ENCODE results near the gene NARS2. TPM values are rescaled to one million over a fixed set of nuclear protein-coding genes. Genes with fewer than 3 reads are reported as not detected.

The NARS2 gene
- total RNA-seq, 1 donor from 2014 or later: 27.5 TPM

DNA sequence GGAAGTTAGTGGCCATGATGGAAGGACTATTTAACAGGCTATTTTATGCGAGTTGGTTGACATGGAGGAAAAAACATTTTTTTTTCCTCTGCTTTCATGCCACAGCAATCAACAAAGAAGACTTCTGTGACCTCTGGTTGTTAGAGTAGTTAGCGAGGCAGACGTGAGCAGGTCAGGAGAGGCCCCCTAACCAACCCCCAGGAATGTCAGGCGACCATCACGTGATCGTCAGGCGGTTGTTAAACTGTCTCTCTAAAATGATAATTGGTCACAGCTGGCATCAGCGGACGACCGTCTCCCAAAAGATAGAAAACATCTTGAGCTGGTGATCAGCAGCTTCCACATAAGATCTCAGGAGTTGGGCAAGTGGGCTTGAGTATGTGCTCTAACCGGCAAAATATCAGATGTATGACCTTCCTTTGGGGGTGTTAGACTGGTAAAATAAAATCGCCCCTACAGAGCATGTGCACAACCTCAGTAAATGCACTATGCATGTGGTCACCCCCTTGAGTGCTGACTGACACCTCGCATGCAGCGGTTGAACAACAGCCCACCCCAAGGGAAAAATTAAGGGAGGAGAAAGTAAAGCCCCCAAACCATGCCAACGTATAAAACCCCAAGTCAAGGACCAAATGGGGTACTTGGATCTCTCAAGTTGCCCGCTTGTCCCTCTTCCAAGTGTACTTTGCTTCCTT is 20.9 kb upstream of the NARS2 start:
- Mint-ChIP-seq H3K4me1 (ENCODE audit: unreplicated experiment) (peaks cover 25% of the 10 kb centered on the region), H3K4me3 (no peak overlapping the region), H3K9me3 (peaks cover 11% of the 10 kb centered on the region), H3K27ac (no peak overlapping the region), H3K36me3 (no peaks in the 10 kb centered on the region), H3K27me3 (no peaks in the 10 kb centered on the region)
- TF ChIP-seq, protein P1, sequence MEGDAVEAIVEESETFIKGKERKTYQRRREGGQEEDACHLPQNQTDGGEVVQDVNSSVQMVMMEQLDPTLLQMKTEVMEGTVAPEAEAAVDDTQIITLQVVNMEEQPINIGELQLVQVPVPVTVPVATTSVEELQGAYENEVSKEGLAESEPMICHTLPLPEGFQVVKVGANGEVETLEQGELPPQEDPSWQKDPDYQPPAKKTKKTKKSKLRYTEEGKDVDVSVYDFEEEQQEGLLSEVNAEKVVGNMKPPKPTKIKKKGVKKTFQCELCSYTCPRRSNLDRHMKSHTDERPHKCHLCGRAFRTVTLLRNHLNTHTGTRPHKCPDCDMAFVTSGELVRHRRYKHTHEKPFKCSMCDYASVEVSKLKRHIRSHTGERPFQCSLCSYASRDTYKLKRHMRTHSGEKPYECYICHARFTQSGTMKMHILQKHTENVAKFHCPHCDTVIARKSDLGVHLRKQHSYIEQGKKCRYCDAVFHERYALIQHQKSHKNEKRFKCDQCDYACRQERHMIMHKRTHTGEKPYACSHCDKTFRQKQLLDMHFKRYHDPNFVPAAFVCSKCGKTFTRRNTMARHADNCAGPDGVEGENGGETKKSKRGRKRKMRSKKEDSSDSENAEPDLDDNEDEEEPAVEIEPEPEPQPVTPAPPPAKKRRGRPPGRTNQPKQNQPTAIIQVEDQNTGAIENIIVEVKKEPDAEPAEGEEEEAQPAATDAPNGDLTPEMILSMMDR (conservative IDR thresholded peaks at IDR 0.05): no peak
- no peak for DNase-seq (ENCODE audit: extremely low spot score, unreplicated experiment)

DNA sequence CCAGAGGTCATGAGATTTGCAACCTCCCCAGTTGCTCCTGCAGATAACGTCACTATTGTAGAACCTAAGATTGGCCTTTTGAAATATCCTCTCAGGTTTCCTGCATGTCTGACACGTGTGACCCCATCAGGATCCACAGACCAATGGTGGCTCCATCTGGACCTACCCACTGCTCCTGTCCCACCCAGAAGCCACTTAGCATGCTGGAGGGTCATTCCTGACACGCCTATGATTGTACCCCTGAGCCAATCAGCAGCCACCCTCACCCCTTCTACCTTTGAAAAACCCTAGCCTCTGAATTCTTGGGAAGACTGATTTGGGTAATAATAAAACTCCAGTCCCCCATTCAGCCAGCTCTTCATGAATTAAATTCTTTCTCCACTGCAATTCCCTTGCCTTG is 20.1 kb upstream of the NARS2 start:
- Mint-ChIP-seq H3K4me3 (no peak overlapping the region), H3K9me3 (peaks cover 11% of the 10 kb centered on the region), H3K27ac (no peak overlapping the region), H3K36me3 (no peaks in the 10 kb centered on the region), H3K27me3 (no peaks in the 10 kb centered on the region), H3K4me1 (ENCODE audit: unreplicated experiment) (peaks cover 25% of the 10 kb centered on the region)
- no peak for DNase-seq (ENCODE audit: extremely low spot score, unreplicated experiment)
- TF ChIP-seq, protein P1 (conservative IDR thresholded peaks at IDR 0.05): no peak

DNA sequence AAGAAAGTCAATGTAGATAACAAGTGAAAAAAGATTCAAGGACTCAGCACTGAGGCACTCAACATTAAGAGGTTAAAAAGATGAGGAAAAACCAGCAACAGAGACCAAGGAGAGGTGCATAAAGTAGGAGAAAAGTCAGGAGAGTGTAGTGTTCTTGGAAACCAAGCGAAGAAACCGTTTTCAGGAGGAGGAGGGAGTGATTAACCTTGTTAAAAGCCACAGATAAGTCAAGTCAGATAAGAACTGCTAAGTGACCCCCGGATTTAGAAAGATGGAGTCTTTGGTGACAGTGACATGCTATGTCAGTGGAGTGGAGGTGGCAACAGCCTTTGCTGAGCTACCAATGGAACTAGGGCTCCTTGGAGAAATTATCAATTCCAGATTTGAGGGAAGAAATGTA is 13.9 kb upstream of the NARS2 start:
- H3K4me1 Mint-ChIP-seq (ENCODE audit: unreplicated experiment): peaks cover under 1% of the 10 kb centered on the region
- TF ChIP-seq, protein P1 (conservative IDR thresholded peaks at IDR 0.05): no peak
- H3K27ac Mint-ChIP-seq: no peak overlapping the region
- peaks cover 9% of the 10 kb centered on the region for H3K9me3 Mint-ChIP-seq
- no peak for DNase-seq (ENCODE audit: extremely low spot score, unreplicated experiment)
- no peaks in the 10 kb centered on the region for H3K36me3 Mint-ChIP-seq
- H3K4me3 Mint-ChIP-seq: no peak overlapping the region
- H3K27me3 Mint-ChIP-seq: no peaks in the 10 kb centered on the region

DNA sequence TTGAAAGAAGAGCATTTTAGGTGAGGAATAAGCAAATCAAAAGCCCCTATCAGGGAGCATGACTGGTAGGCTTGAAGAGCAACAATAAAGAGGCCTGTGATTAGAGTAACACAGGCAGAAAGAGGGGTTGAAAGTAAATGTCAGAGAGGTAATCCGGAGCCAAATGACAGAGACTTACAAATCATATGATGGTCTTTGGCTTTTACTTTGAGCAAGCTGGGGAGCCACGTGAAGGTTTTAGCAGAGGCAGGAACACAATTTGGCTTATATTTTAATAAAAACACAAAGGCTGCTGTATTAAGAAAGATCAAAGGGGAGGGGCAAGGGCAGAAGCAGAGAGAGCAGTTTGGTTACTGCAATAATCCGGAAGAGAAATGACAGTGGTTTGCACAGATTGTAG is 12.8 kb upstream of the NARS2 start:
- Mint-ChIP-seq H3K4me3 (no peak overlapping the region), H3K27me3 (no peaks in the 10 kb centered on the region), H3K27ac (no peak overlapping the region), H3K4me1 (ENCODE audit: unreplicated experiment) (no peaks in the 10 kb centered on the region), H3K36me3 (no peaks in the 10 kb centered on the region), H3K9me3 (peaks cover 8% of the 10 kb centered on the region)
- no peak for DNase-seq (ENCODE audit: extremely low spot score, unreplicated experiment)
- TF ChIP-seq, protein P1 (conservative IDR thresholded peaks at IDR 0.05): no peak

DNA sequence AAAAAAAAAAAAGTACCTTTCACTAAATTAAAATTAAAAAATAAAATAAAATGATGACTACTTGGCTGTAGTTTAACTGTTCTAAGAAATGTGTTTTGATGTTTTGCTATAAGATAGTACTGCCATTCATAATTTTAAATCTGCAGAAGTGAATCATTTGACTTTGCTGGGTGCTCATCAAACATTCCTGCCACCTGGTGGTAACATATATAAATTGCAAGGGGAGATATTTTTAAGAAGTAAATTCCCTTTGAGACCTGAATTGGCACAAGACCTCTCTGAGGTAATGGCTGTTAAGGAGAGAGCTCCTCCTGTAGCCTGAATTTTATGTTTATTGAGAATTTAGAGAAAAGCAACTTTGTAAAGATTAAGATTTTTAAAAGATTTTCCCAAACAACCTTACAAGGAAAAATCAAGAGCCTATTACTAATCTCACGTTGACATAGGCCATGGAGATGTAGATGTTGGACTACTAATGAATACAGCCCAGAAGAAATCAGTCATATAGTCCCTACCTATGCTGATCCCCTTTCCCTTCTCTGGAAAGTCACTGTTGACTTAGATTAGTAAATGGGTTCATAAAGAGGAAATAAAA is 11.9 kb upstream of the NARS2 start:
- no peak overlapping the region for H3K4me3 Mint-ChIP-seq
- TF ChIP-seq, protein P1 (conservative IDR thresholded peaks at IDR 0.05): peak; percentile 79

More for the DNA sequence above, 11.9 kb upstream of the NARS2 start:
- no peak for DNase-seq (ENCODE audit: extremely low spot score, unreplicated experiment)
- Mint-ChIP-seq H3K27ac (no peak overlapping the region), H3K4me1 (ENCODE audit: unreplicated experiment) (no peaks in the 10 kb centered on the region), H3K9me3 (peaks cover 8% of the 10 kb centered on the region), H3K36me3 (no peaks in the 10 kb centered on the region), H3K27me3 (no peaks in the 10 kb centered on the region)

All from type B pancreatic cell (in vitro differentiated cells).